Caco-2 (cell line): ENCODE results near the gene ADAM12. TPM values are rescaled to one million over a fixed set of nuclear protein-coding genes. Genes with fewer than 3 reads are reported as not detected.

Experiments
- BruUV-seq: library from RNA; stranded (reverse); fragments of 400-500 nt; replicated peaks from 2 replicates; lab custom pipeline; 2021; lab: Mats Ljungman, UMichigan
- CTCF ChIA-PET: fragments of 300-600 bp; sonication (Branson Sonifier 250); formaldehyde crosslinking; loops from one replicate; lab custom pipeline; 2022; ENCODE audit warnings: antibody characterized with exemption; lab: Charles Lee
- POLR2A ChIA-PET: fragments of 300-600 bp; sonication (Branson Sonifier 250); formaldehyde crosslinking; loops from one replicate; lab custom pipeline; 2022; ENCODE audit warnings: antibody characterized with exemption; lab: Charles Lee
- DNase-seq, 2 experiments: peaks; one replicate each; pipeline versions ENCODE4 v3.0.0 to v3.0.0-alpha.2; 2020 to 2022
- H3K27me3 ChIP-seq: replicated peaks from 2 replicates; pipeline ENCODE4 v1.6.0; 2011; ENCODE audit warnings: low read length; ENCODE audit not compliant: control insufficient read depth, insufficient read depth
- H3K36me3 ChIP-seq: 2 replicates; pipeline ENCODE4 v1.5.1; 2011; ENCODE audit warnings: low read length; ENCODE audit not compliant: control insufficient read depth, insufficient read depth
- H3K4me1 ChIP-seq: fragments of 250-450 bp; sonication (Bioruptor Pico); 2 replicates; pipeline ENCODE4 v1.5.1; 2020; ENCODE audit warnings: mild to moderate bottlenecking
- H3K4me3 ChIP-seq: 2 replicates; pipeline ENCODE4 v1.5.1; 2011; ENCODE audit warnings: low read depth, mild to moderate bottlenecking, control low read depth, low read length
- H3K9me3 ChIP-seq: fragments of 250-450 bp; sonication (Bioruptor Pico); 2 replicates; pipeline ENCODE4 v1.5.1; 2020; ENCODE audit warnings: mild to moderate bottlenecking, moderate library complexity
- H3K27ac Mint-ChIP-seq: one replicate; pipeline ENCODE4 v1.8.0; 2022; ENCODE audit warnings: mixed read lengths; ENCODE audit not compliant: unreplicated experiment
- H3K27me3 Mint-ChIP-seq: one replicate; pipeline ENCODE4 v1.8.0; 2022; ENCODE audit warnings: mixed read lengths; ENCODE audit not compliant: insufficient read depth, unreplicated experiment
- H3K36me3 Mint-ChIP-seq: one replicate; pipeline ENCODE4 v1.8.0; 2022; ENCODE audit warnings: mild to moderate bottlenecking, mixed read lengths; ENCODE audit not compliant: insufficient read depth, unreplicated experiment
- H3K4me1 Mint-ChIP-seq: one replicate; pipeline ENCODE4 v1.8.0; 2022; ENCODE audit warnings: low read depth, mixed read lengths; ENCODE audit not compliant: unreplicated experiment
- H3K4me3 Mint-ChIP-seq: one replicate; pipeline ENCODE4 v1.8.0; 2022; ENCODE audit warnings: mild to moderate bottlenecking, moderate library complexity, mixed read lengths; ENCODE audit not compliant: unreplicated experiment
- H3K9me3 Mint-ChIP-seq: one replicate; pipeline ENCODE4 v1.8.0; 2022; ENCODE audit warnings: mixed read lengths; ENCODE audit not compliant: unreplicated experiment
- intact Hi-C: fragments of 100-400 bp; cut with micrococcal nuclease; formaldehyde crosslinking; loops from one replicate; pipeline ENCODE4 v1.10.0; 2022; ENCODE audit not compliant: unreplicated experiment
- total RNA-seq: library from RNA; stranded (reverse); gene quantifications from 2 replicates; pipeline ENCODE4 v1.2.3, GENCODE V29; 2022
- TF ChIP-seq, protein P1 (sequence below), 2 experiments: fragments of 200-600 bp in 1 of 2; IDR thresholded peaks; 1 replicate in 1 of 2; 2 replicates in 1 of 2; pipeline versions ENCODE4 v1.5.1 to v1.8.0; 2011 to 2022; ENCODE audit warnings: antibody characterized with exemption in 1 of 2, control low read depth in 1 of 2, inconsistent platforms in 1 of 2, low read depth in 1 of 2, low read length in 1 of 2, mild to moderate bottlenecking in 1 of 2, moderate library complexity in 1 of 2; ENCODE audit not compliant: insufficient read depth in 1 of 2, severe bottlenecking in 1 of 2, unreplicated experiment in 1 of 2

ADAM12 gene
- total RNA-seq, 1 experiment from 2014 or later = not detected

DNA sequence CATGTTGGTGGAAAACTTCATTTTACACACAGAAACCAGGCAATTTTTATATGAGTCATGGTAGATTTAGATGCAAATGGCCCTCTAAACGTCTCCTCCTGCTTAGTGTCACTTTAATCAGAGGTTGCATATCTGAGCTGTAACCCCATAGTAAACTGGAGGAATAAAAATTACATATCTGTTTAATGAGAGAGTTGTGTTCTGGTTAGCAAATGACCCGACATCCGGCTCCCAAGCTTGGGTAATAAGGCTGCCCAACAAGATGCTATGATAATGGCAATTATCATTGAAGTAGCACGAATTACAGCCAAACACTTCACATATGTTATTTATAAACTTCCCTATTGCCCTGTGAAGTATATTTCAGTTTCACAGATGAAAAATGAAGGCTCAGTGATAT lies 10.6 kb upstream of the ADAM12 start:
- DNase-seq = no peak
- Mint-ChIP-seq H3K27me3 (peaks cover 31% of the 10 kb centered on the region), H3K36me3 (no peaks in the 10 kb centered on the region), H3K4me1 (no peaks in the 10 kb centered on the region), H3K9me3 (no peaks in the 10 kb centered on the region), H3K4me3 (no peak overlapping the region), H3K27ac (no peak overlapping the region)
- no TSS peak for BruUV-seq
- POLR2A ChIA-PET = no interaction called here
- intact Hi-C loops = no loop called here
- CTCF ChIA-PET = no interaction called here
- Histone ChIP-seq H3K27me3 (no peaks in the 10 kb centered on the region), H3K4me3 (no peak overlapping the region), H3K9me3 (no peaks in the 10 kb centered on the region), H3K36me3 (no peaks in the 10 kb centered on the region), H3K4me1 (no peaks in the 10 kb centered on the region)
- TF ChIP-seq, protein P1, sequence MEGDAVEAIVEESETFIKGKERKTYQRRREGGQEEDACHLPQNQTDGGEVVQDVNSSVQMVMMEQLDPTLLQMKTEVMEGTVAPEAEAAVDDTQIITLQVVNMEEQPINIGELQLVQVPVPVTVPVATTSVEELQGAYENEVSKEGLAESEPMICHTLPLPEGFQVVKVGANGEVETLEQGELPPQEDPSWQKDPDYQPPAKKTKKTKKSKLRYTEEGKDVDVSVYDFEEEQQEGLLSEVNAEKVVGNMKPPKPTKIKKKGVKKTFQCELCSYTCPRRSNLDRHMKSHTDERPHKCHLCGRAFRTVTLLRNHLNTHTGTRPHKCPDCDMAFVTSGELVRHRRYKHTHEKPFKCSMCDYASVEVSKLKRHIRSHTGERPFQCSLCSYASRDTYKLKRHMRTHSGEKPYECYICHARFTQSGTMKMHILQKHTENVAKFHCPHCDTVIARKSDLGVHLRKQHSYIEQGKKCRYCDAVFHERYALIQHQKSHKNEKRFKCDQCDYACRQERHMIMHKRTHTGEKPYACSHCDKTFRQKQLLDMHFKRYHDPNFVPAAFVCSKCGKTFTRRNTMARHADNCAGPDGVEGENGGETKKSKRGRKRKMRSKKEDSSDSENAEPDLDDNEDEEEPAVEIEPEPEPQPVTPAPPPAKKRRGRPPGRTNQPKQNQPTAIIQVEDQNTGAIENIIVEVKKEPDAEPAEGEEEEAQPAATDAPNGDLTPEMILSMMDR (IDR thresholded peaks at IDR 0.05; ENCODE audit: insufficient read depth in 1 of 2, low read depth in 1 of 2, low read length in 1 of 2, severe bottlenecking in 1 of 2, unreplicated experiment in 1 of 2) = no peak

- DNase-seq = no peak
- H3K36me3 ChIP-seq = no peaks in the 10 kb centered on the region
- TF ChIP-seq, protein P1 (IDR thresholded peaks at IDR 0.05; ENCODE audit: insufficient read depth in 1 of 2, low read depth in 1 of 2, low read length in 1 of 2, severe bottlenecking in 1 of 2, unreplicated experiment in 1 of 2) = no peak
- BruUV-seq = no TSS peak
- Mint-ChIP-seq H3K4me1 (no peaks in the 10 kb centered on the region), H3K27me3 (peaks cover 31% of the 10 kb centered on the region), H3K9me3 (no peaks in the 10 kb centered on the region), H3K36me3 (no peaks in the 10 kb centered on the region), H3K27ac (no peak overlapping the region), H3K4me3 (no peak overlapping the region)
- intact Hi-C loops = no loop called here
- no peak overlapping the region for H3K4me3 ChIP-seq
- no peaks in the 10 kb centered on the region for H3K9me3 ChIP-seq
- POLR2A ChIA-PET = no interaction called here
- no peaks in the 10 kb centered on the region for H3K4me1 ChIP-seq
- CTCF ChIA-PET = no interaction called here
- no peaks in the 10 kb centered on the region for H3K27me3 ChIP-seq
Observed at GRCh38 chr10:126398383-126398743, 10.1 kb upstream of the ADAM12 start.

GRCh38 chr10:126397640-126398382 lies 9.5 kb upstream of the ADAM12 start:
- Mint-ChIP-seq H3K4me3 (no peak overlapping the region), H3K27ac (no peak overlapping the region), H3K36me3 (no peaks in the 10 kb centered on the region), H3K4me1 (no peaks in the 10 kb centered on the region), H3K27me3 (peaks cover 31% of the 10 kb centered on the region), H3K9me3 (no peaks in the 10 kb centered on the region)
- DNase-seq = no peak
- TF ChIP-seq, protein P1 (IDR thresholded peaks at IDR 0.05; ENCODE audit: insufficient read depth in 1 of 2, low read depth in 1 of 2, low read length in 1 of 2, severe bottlenecking in 1 of 2, unreplicated experiment in 1 of 2) = no peak
- intact Hi-C loops = no loop called here
- no peaks in the 10 kb centered on the region for H3K9me3 ChIP-seq
- no TSS peak for BruUV-seq
- CTCF ChIA-PET = no interaction called here
- no peaks in the 10 kb centered on the region for H3K36me3 ChIP-seq
- H3K4me3 ChIP-seq = no peak overlapping the region
- POLR2A ChIA-PET = no interaction called here
- no peaks in the 10 kb centered on the region for H3K27me3 ChIP-seq
- H3K4me1 ChIP-seq = no peaks in the 10 kb centered on the region
